Stimulated activated CD4-positive, alpha-beta T cell treated with anti-CD3 and anti-CD28 coated beads, Interleukin-1b, Interleukin-23, amount 100 ng/mL, for 1 hour (primary cell): Measurements from ENCODE around the gene TTLL12.

Experiments
- DNase-seq, 2 donors: peaks; one replicate each; pipeline ENCODE4 v3.0.0-alpha.2; 2020; ENCODE audit warnings: low read depth in 2 of 2

The TTLL12 gene

DNA sequence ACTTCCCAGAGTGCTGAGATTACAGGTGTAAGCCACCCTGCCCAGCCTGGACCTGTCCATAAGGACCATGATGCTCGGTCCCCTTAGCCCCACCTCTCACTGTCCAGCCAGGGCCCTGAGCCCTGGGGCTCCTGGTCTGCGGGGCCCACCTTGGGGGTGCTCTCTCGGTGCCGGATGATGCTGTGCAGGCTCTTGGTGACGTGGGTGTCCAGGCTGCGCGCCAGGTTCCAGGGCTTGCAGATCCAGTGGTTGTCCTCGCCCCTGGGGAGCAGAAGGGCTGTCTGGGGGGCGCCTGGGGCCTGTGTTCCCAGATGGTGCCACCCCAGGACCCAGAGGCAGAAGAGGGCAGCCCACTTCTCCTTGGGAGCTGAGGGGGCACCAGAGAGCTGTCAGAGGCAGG is 13.4 kb downstream of the TTLL12 start:
- DNase-seq = no peak

DNA sequence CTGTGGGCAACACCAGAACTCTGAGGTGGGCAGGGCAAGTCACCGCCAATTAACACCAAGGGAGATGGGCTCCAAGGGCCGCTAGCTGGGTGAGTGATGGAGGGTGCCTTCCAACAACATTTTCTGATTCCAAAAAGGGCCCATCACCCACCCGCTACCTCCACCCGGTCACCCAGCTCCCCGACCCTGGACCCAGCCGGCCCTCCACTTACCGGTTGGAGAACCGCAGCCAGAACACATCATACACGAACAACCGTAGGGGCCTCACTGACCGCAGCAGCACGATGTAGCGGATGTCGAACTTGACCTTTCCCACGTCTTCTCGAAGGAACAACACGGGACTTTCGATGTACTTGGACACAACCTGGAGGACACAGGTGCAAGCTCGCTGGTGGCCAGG is 14.7 kb downstream of the TTLL12 start:
- no peak for DNase-seq

DNA sequence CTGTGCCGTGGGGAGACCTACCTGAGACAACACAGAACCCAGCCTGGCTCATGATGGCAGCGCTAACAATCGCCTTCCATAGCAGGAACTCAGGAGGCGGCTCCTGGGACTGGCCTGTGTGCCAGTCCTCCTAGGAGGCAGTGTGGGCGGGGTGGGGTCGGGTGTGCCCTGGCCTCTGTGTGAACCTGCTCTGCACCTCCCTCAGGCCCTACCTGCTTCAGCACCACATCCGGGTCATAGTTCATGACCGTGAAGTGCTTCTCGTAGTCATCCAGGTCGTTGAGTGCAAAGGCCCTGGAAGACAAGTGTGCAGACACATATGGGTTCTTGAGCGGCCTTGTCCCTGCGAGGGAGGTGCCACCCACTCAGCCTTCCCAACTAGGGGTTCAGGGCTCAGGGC is 15.3 kb downstream of the TTLL12 start:
- no peak for DNase-seq

DNA sequence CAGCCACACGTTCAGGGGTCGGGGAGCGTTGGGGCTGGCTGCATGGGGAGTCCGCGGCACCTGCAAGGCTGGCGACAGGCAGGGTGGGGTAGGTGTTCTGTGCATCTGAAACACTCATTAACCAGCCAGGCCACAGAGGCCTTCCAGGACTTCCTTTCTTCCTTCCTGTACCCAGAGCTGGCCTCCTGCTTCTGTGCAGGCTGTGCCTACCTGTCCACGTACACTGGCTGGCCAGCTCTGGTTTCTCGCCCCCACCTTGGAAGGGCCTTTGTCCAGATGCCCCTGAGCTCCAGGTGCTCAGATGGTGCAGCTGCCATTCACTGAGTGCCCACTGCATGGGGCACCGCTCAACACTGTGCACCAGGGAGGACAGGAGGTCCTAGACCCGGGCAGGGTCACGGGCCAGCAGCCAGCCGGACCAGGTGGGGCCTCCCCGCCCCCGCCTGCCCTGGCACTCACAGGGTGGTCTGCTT is 15.9 kb downstream of the TTLL12 start:
- no peak for DNase-seq

DNA sequence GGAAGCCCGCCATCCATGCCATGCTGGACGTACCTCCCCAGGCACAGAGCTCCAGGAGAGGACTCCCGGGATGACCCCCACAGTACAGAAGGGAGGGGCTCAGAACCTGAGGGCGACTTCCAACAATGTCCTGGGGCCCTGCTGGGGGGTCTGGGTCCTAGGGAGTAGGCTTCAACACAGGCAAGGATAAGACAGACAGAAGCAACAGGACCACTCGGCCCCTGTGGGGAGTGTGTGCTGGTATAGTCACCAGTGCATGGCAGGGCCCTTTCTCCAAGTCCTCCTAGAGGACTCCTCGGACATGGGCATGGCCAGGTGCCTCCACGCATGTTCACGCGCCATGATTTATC is 16.8 kb downstream of the TTLL12 start:
- DNase-seq = no peak

DNA sequence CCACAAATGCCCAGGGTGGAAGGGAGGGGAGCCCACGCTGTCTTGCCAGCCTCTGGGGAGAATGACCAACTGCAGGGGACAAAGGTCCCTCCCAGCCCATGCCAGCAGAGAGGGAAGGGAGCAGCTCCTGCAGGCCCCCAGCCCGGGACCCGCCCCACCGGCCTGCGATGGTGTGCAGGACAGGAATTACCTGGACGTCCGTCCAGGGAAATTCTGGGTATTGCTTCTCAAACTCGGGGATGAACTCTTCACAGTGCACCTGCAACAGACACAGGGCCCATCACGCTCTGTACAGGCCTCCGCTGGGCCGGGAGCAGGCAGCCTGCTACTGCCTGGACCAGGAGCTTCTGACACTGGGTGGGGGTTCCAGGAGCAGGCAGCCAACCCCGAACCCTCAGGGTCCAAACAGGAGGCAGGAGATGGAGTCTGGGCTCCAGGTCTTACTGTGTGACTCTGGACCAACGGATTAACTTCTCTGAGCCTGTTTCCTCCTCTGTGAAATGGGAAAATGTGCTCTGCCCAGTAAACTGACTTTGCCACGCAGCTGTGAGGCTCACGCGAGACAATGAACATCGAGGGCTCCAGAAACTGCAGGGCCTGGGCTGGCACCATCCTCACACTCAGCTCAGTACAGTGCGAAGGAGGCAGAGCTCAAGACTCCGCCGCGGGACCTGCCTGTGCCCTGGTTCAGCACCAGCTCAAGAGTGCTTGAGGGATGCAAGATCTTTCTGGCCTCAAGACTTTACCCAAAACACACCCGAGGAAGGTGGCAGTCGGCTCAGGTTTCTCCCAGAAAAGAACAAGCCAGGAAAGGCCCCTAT is 17.4 kb downstream of the TTLL12 start:
- no peak for DNase-seq

DNA sequence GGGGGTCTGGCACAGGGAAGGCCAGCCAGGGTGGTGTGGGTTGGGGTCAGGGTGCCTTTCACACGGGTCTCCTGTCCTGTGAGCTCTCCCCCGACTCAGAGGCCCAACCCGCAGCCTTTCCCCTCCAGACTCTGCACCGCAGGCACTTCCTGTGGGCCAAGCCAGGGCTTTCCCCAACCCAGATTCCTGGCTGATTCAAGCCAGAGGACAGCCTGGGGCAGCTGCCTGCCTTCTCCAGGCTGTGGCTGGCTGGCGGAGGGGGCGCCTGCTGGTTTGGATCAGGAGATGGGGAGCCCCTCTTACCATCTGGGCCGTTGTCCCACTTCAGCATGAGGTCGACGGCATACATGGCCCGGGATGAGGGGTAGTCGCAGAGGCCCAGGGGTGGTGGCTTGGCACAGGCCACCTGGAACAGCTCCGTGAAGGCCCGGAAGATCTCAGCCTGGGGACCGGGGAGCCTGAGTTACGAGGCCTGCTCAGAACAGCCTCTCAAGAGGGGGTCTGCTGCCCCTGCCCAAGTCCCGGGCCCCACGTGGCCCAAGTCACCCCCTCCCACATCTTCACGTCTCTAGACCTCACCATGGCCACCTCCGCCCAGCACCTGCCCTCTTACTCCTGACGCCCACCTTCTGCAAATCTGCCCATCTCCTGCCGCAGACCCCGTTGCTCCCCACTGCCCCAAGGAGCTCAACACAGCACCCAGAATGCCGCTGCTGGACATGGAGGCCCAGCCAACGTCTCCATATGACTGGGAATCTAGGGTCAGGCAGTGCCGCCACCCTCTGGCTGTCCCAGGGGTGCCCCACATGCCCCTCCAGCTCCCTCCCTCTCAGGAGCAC is 18.2 kb downstream of the TTLL12 start:
- DNase-seq = no peak

DNA sequence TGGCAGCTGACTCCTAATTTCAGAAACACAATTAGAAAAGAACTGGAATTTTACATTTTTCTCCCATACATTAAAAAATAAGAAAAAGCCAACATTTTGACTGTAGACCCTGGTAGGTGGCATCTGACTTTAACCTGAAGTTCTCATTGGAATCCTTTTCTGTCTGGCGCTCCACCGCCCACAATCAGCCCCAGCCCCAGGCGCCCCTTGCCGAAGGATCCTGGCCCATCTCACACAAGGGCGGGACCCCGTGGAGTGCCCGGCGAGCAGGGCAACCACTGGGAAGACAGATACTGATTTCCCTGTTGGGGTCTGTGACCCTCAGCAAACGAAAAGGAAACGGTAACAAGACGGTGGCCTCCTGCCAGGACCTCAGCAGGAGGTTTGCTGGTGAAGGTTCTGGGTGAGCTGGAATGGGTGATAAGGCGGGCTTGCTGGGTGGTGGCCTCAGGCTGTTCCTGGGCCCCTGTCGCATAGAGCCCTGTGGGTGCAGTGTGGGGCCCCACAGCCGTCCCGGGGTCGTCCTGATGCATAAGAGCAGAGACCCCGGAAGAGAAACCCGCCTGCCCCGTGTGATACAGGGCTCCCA is 19.8 kb downstream of the TTLL12 start:
- no peak for DNase-seq

DNA sequence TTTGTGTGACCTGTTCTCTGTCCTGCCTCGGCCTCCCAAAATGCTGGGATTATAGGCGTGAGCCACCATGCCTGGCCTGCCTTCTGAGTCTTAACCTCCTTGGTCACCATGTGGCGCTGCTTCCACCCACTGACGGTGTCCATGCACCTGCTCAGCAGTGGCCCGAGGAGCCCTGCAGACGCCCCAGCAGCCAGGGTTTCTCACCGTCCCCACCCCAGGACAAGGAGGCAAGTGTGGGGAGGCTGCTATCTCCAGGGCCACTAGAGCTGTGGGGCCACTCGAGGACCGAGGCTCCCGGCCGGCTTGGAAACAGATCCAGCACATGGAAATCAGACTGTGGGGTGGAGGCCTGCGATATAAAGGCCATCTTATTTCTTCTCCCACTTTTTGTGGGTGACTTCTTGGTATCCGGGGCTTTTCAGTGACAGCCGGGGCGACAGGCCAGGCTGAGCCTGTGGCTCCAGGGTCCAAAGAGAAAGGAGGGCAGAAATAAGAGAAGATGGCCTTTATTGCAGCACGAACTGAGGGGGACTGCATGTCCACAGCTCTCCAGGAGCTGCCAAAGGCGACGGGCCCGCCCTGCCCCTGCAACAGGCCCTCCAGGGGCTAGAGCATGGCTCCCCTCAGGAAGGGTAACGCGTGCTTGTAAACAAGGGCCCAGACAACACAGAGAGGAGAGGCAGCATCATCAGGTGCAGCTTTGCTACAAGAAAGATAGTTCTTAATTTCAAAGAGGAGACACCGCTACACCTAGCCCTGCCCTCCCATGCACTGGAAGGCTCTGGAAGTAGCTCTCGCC is 20.6 kb downstream of the TTLL12 start:
- no peak for DNase-seq

DNA sequence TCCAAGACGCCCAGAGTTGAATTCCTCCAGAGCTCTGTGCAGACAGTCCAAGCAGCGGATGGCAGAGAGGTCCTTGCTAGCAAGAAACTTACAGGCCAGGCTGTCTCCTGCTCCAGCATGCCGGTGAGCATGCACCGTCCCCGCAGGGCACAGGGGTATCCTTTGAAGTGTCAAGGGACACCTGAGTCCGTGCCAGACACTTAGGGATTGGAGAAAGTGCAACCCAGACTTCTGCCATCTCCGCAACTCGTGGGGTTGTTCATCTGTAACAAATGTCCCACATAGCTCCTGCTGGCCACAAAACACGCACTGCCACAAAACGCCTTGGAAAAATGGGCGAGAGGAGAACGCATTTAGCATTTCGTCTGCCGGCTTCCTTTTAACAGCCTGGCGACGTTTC is 22.3 kb downstream of the TTLL12 start:
- no peak for DNase-seq

DNA sequence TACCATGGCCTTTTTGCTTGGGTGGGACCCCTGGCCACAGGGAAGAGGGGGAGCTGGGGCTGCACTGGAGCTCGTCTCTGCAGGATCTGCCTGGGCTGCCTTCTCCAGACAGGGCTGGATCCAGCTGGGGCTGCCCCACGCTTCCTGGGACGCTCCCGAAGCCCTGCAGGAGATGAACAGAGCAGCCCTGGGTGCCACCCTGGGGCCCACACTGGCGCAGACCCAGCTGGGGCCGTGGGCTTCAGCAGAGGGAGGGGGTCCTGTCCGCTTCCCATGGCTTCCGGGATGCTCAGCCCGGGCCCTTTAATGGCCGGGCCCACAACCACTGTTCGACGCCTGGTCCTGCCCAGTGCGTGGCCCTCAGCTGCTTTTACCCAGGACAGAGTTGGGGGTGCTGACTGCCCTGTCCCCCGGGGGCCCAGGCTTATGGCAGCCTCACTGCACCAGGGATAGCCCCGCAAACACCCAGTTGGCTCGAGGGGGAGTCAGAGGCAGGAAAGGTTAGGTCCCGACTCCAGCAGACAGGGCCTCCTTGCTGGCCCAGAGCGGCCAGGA is 23.6 kb downstream of the TTLL12 start:
- no peak for DNase-seq

DNA sequence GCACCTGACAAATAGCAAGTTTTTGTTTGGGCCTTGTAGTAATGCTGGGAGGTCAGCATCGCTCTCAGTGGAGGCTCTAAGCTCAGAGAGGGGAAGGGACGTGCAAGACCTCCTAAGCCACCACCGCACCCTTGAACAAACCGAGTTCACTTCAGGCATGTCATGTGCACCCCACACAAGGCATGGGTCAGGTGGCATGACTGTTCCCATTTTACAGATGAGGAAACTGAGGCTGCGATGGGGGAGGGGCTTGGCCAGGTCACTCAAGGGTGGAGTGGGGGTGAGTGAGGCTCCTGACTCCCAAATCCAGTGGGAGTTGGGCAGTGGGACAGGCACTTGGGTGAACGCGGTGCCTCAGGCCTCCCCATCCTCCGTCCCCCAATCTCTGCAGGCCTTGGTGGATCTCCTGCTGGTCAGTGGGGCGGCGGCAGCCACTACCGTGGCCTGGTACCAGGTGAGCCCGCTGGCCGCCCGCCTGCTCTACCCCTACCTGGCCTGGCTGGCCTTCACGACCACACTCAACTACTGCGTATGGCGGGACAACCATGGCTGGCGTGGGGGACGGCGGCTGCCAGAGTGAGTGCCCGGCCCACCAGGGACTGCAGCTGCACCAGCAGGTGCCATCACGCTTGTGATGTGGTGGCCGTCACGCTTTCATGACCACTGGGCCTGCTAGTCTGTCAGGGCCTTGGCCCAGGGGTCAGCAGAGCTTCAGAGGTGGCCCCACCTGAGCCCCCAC is 24.4 kb downstream of the TTLL12 start:
- DNase-seq = no peak

DNA sequence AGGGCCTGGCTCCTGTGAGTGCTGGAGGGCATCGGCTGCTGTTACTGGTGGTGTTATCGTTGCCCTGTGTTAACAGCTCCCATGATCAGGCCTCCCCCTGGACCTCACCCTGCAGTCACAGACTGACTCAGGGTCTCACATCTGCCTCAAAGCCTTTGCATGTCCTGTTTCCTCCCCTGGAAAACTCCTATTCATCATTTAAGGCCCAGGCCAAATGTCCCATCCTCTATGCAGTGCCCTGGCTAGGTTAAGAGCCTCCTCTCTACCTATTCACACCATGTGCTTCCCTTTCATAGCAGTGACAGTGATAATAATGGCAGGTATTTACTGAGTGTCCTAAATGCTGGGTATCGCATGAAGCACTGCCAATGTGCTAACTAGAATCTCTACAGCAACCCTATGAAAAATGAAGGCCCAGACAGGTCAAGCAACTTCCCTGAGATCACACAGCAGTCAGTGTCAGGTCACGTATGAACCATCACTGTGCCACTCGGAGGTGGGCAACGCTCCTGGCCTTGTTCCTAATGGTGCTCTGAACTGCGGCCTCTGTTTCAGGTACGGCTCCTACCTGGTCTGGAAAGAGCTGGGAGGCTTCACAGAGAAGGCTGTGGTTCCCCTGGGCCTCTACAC is 26.3 kb downstream of the TTLL12 start:
- no peak for DNase-seq

DNA sequence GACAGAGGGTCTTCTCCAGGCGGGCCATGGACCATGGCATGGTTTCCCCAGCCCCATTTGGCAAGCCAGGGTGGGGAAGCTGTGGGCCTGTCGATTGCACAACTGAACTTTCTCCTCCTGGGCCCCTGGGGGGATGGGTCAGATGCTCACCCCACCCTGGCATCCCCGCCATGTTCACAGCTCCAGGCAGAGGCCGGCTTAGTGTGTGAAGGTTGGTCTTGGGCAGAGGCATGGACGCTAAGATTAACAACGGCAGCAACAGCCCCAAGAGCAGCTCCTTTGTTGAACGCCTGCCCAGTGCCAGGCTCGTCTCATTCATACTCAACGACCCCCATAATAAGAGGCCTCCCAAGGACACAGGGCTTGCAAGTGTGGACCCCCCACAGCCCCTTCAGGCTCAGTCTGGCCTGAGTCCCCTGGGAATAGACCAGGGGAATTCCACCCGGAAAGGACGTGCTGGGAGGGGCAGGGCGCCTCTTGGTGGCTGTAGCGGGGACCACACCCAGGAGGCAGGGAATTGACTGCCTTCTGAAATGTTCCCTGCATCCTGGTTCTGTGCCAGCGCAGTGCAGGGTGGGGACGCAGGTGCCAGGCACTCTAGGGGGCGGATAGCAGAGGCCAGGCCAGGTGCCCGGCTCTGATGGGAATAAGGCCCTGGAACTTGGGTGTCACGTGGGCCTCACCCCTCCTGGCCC is 27.3 kb downstream of the TTLL12 start:
- DNase-seq = no peak

DNA sequence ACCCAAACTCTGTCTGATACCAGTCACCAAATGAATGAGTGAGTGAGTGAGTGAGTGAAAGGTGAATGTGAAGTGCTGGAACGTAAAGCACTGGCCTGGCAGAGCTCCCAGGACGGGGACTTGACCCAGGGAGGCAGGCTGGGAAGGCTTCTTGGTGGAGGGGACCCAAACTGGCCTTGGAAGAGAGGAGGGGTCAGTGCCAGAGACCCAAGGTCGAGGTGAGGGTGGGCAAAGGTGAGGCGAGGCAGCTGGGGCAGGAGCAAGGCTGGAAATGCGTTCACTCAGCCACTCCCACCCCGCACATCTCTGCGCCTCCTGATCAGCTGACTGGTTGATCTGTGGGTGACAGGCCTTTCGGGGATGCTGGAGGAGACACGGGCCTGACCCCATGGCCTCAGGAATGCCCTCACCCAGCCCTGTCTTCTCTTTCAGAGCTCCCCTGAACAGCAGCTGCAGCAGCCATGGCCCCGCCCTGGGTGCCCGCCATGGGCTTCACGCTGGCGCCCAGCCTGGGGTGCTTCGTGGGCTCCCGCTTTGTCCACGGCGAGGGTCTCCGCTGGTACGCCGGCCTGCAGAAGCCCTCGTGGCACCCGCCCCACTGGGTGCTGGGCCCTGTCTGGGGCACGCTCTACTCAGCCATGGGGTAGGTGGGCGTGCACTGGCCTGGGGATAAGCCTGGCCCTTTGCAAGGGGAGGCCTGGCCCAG is 28.0 kb downstream of the TTLL12 start:
- no peak for DNase-seq

DNA sequence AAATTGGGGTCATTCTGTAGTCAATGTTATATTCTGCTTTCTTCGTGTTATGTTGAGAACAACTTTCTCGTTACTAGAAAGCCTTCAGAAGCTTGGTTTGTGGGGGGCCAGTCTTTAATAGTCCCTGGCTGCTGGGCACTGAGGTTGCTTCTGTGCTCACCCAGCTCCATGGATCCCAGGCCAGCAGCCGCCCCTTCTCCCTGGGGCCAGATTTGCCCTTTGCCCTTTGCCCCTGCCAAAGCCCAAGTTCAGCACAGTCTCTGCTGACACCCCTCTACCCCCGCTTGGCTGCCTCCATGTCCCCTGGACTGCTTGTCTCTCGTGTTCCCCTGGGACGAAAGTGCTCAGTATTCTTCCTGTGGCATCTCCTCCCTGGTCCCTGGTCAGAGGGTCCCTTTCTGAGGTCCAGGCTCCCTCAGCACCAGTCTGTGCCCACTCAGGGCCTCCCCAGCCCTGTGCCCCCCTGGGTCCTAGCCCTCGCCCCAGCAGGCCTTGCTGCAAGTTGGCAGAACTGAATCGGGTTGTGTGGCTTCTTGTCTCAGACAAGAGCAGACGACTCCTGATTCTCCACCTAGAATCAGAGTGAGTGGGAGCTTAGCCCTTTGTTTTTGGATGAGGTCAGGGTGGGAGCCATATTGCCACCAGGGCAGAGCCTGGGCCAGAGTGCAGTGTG is 28.9 kb downstream of the TTLL12 start:
- no peak for DNase-seq

DNA sequence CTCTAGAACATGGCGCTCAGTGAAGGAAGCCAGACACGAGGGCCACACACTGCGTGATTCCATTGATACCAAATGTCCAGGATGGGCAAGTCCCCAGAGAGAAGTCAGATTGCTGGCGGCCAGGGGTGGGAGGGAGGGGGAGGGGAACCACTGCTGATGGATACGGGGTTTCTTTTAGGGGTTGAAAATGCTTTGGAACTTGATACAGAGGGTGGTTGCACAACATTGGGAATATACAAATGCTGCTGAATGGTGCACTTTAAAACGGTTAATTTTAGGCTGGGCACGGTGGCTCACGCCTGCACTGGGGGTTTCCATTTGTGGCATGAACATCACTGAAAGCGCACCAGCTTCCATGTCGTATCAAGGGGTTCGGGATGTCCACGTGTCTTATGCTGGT is 30.5 kb downstream of the TTLL12 start:
- DNase-seq = no peak

DNA sequence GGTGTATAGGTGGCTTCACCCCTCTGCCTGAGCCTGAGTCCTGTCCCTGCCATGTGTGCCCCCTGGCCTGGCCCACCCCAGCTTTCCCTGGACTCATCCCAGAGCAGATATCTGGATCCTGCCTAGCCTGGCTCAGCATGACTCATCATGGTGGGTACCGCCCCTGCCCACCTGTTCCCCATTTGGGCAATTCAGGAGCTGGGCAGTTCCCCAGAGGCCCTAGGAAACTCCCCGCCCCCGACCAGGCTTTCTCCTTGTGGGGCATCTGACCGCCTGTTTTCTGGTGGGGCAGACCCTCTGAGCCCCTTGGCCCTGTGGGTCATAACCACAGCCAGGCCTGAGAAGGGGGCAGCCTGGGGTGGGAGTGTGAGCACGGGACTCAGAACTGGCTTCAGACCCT is 31.1 kb downstream of the TTLL12 start:
- no peak for DNase-seq
